Central memory CD4-positive, alpha-beta T cell (primary cell): ENCODE data around the gene RASGRP3.

Experiments
- DNase-seq: peaks from one replicate; pipeline ENCODE4 v3.0.0; 2022

RASGRP3 gene

DNA sequence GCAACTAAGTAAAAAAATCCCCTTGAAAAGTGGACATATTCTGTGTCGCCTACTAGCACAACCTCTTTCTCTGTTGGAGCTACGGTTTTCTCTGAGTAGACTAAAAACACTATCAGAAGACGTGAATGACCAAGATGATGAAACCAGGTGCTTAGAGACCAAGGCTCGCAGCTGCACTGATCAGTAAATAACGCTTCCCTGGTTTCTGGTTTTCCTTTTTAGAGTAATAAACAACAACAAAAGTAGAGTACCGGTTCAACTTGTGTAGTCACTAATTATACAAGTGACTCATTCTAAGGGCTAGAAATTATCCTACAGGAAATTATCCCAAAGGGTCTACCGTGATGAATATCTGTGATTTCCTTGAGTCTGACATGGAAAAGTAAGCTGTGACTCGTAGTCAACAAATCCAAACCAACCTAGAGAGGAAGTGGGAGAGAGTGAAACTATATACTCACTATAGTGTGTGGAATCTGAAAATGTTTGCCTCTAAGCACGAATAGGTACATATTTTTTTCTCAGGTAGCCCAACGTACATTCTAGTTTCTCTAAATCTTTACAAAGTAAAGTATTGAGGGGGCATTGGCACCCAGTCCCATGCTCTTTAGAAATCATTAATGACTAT is 17.8 kb downstream of the RASGRP3 start:
- no peak for DNase-seq

DNA sequence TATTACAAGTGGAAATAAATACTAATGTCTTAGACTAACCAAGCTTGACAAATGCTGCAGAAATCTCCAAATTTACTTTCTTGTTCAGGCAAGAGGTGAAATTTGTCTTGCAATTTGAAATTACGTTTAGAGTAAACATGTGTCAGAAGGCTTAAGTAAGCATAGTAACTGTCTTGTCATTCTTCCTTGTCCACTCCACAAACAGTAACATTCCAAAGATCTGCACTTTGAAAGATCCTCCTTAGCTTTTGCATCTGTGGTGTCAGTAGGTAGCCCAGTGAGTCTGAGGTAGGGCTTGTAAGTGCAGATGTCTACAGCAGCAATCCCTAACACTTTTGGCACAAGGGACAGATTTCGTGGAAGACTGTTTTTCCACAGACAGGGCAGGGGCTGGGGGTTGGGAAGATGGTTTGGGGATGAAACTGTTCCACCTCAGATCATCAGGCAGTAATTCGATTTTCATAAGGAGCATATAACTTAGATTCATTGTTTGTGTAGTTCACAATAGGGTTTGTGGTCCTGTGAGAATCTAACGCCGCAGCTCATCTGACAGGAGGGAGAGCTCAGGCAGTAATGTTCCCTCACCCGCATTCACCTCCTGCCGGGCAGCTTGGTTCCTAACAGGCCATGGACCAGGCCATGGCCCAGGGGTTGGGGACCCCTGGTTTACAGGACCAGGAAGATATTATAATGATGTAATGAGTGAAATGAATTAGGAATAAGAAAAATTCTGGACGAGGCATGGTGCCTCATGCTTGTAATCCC is 18.6 kb downstream of the RASGRP3 start:
- no peak for DNase-seq

DNA sequence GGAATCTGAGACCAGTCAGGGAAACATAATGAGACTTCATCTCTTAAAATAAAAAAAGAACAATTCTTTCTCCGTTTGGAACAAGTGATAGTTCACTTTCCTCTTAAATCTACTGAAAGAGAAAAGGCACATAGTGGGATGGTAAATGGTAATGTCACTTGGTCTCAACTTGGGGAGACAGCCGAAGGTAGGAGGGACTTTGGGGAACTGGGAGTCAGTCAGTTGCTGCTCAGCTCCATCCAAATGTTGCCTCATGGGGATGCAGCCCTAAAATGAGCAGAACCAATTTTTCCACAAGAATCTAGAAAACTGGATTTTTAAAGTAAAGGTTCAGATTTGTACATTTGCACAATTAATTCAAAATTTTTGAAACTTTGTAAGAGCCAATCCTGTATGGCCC is 19.2 kb downstream of the RASGRP3 start:
- no peak for DNase-seq

DNA sequence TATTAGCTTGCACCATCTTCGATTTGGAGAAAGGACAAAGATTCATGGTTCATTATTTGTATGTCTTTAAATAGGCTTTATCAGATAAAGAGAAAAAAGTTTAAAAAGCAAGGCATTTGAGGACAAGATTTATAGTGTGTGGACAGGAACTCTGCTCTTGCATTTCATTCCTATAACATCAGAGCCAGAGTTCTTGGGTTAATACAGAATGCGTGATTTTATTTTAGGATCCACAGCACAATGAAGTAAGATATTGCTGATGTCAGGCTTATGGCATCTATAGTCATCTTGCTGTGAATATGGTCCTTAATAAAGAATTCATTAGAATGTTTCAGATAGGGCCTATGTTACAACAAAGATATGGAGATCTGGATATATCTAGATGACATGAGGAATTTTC is 19.7 kb downstream of the RASGRP3 start:
- DNase-seq: no peak

DNA sequence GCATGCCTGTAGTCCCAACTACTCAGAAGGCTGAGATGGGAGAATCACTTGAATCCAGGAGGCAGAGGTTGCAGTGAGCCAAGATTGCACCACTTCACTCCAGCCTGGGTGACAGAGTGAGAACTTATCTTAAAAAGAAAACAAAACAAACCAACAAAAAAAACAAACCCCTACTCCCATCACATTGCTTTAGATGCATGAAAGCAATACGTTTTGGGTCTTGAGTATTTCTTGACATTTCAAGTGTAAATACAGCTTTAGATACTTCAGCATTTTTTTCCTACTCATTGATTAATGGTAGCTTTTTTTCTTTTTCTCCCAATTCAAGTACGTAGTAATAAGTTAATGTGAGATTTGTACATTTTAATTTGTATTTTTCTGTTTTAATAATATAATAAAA is 20.3 kb downstream of the RASGRP3 start:
- no peak for DNase-seq

DNA sequence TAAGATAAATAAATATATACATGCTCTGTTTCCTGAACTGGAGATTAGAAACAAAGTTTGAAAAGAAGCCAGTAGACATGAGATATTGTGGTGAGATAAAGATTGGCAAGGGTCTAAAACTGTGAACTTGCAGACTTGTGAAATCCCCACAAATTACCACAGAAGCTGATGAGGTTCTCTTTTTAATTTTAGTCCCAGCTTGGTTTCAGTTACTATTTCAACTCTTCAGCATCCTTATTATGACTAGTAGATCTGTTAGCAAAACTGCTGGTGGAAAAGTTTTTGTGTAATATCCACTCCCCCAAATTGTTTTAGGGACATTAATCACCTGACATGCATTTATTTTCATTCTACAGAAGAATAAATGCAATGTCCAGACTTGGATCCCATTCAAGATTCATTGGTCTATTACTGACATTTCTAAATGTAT is 20.8 kb downstream of the RASGRP3 start:
- peak; percentile 42 for DNase-seq

DNA sequence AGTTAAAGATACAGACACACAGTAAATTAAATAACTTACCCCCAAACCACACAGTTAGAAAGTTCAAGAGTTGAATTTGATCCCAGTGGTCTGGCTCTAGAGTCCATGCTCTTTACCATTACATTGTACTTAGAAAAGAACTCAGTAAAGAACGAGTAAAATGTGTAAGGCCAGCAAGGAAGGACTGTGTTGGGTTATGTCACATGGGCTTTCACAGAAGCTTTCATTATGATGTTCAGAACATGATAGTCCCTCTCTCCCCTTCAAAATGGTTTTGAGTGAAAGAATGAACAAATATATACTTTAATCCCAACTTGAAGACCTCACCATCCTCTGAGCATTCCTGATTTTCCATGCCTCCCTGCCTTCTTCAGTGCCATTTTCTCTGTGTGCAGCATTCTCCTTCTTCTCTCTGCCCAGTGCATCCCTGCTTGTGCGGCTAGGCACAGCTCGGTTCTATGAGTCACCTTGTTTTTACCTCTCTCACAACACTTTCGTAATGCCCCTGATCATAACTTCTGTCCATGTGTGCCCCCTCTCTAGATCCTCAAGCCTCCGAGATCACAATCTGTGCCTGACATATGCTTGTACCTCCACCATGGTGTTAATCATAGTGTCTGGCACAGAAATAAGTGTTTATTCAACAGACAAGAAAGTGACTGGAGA is 22.0 kb downstream of the RASGRP3 start:
- no peak for DNase-seq

DNA sequence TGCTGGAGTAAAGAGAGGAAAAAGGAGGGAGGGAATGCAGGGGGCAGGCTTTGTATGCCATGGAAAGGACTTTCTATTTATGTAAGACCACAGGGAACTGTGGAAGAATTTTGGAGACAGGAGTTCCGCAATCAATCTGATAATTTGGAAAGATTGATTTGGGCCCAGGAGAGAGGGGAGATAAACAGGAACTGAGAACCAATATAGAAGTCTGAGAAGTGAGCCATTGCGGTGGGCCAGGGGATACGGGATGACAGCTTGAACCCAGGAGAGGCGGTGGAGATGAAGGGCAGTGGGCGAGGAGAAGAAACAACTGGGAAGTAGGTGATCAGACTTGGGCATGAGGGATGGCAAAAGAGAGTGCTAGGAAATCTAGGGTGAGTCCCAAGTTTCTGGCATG is 23.7 kb downstream of the RASGRP3 start:
- DNase-seq: no peak

DNA sequence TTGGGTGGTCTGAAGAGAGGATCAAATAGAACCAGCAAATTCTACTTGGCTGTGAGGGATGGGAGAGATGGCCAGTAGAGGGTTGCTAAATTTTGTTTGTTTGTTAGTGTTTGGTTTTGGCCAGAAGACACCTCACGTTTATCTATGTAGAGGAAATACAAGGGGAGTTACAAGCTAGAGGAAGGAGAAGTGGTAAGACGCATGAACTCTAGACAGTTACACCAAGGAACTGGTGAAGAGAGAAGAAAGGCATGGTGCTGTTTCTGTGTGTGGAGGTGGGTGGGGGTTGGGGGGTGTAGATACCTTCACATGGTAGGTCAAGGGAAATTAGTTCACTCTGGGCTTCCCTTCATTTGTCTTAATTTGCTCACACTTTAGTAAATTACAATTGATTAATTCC is 25.6 kb downstream of the RASGRP3 start:
- no peak for DNase-seq

DNA sequence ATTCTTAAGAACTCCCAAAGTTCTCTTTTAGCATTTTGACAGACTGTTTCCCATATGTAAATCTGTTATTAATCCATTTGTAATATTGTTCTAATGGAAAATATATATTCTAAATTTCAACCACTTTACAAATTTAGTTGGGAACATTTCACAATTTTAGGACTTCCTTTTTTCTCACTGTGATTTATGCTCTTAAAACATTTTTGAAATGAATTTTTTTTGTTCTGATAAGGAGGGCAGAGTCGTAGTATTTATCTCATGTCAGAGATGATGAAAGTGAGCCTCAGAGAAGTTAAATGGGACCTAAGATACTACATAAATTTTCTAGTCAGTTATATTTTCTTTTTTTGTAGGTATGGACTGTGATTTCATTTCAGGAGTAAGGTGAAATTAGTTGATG is 26.6 kb downstream of the RASGRP3 start:
- DNase-seq: no peak

DNA sequence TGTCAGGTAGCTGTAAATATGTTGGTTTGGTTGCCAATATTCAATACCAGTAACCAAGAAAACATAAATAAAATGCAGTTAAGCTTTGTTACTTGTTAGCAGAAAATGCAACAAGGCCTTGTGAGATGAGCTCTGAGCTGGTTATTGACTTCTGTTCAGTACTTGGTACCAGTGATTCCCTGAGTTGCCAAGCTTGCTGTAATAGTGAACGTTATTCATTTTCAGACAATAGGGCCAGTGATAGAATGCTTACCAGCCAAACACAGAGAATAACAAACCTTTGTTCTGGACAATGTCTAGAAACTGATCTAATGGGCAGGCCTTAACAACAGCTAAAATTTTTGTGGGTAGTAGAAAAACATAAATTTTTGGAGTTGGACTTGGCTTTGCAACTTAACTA is 29.5 kb downstream of the RASGRP3 start:
- DNase-seq: no peak

DNA sequence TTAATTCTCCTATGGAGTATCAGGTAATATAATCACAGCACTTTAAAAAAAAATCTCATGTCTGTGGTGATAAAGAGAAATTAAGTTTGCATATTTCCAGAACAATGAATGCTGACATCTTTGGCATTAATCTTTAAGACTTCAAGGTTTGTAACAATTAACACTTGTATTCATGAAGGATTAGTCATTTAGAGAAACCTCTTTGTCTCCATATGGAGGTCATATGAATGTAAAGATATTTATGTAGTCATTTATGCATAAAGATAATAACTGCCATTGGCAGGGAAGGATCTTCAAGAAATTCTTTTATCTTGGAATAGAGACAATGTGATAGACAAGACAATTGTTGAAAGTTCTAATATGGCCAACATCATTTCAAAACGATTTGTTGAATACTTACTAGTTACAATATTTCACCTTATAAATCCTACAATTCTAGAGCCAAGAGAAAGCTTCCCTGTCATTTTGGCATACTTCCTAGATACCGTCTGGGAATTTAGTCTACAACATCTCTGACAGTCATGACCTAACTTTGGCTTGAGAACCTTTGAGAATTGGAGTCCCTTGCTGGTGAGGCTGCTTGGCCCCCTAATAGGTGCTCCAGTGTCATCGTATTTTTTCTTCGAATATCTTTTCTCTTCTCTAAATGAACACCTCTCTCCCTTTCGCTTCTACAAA is 33.6 kb downstream of the RASGRP3 start:
- DNase-seq: no peak

DNA sequence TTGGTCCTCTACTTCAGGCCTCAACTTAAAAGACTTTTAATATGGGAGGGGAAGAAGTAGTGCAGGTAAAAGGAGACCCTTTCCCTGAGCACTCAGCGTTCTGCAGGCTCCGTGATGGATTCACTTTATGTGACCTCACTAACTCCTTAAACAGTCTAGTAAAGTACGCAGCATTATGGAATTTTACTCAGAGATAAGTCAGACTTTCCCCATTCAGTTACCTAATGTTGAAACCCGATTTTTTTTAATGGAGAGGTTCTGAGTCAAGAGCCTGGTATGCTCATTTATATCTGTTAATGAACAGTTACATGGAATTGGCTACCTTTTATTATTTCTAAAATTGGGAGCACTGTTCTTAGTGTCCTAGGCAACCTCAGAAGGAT is 34.1 kb downstream of the RASGRP3 start:
- DNase-seq: no peak

DNA sequence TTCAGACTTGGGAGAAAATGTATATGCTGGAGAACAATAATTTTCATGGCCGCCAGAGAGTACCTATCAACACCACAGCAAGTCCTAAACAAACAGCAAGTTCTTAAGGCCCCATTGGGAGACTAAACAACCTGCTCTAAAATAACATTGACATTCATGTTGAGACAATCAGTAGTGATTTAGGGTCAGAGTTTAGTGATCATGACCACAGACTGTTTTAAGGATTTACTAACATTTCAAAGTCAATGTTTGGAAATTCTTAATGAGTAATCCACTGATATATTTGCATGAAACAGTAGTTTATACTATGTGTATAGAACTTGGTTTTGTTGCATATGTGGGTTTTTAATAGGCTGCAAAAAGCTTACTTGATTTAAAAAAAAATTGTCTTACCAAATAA is 34.7 kb downstream of the RASGRP3 start:
- no peak for DNase-seq

DNA sequence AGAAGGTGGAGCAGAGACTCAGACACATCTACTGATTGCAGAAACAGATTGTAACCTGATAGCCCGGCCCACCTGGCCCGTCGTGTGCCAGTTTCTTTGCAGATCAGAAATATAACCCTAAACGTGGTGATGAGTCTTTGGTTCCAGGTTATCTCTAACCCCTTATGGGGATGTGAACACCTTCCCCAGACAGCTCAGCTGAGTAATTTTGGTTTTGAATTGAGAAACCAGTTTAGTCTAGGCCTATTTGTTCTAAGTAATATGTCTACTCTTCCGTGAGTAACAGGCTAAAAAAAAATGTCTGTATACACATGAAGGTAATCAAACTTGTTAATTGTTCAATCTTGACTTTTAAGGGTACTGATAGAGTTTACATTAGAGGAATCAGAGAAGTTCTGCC is 35.7 kb downstream of the RASGRP3 start:
- no peak for DNase-seq

DNA sequence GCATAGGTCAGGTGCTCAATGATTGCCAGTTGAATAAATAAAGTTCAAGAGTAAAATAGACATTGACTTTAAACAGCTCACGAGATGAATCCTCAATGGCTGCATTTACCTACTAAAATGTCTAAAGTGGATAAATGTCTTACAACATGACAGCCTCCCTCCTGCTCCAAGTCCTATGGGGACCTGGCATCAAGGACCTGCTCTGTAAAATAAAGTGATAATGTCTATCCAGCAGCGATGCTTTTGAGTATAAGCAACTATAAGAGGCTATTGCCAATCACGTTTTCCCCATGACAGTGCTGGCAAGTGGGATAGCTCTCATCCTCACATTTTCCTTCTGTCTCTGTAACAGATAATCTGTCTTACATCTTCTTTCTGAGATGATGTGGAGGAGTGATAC is 37.0 kb downstream of the RASGRP3 start:
- no peak for DNase-seq

DNA sequence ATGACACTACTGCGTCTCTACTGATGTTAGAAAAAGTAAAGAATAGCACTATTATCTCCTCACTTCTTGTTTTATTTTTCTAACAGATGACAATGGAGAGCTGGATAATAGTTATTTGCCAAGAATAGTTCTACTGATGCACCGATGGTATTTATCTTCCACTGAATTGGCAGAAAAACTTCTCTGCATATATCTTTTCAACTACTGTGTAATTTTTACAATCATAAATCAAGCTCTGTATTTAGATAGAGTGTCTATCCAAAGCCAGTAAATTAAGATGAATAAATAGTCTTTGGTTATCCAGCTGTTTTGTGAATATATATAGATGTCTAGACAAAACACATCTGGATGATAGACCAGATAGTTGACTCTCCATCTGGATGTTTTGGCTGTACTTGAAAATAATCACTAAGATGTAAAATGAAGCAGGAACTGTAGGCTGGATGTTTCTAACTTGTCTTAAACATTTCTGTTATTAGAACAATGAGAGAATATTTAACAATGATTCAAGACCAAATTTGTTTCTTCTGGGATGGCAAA is 40.1 kb downstream of the RASGRP3 start:
- no peak for DNase-seq

DNA sequence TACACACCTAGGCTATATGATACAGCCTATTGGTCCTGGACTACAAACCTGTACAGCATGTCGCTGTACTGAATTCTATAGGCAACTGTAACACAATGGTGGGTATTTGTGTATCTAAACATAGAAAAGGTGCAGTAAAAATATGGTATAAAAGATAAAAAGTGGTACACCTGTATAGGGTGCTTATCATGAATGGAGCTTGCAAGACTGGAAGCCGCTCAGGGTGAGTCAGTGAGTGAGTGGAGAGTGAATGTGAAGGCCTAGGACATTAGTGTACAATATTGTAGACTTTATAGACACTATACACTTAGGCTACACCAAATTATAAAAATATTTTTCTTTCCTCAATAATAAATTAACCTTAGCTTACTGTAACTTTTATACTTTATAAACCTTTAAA is 41.8 kb downstream of the RASGRP3 start:
- no peak for DNase-seq

DNA sequence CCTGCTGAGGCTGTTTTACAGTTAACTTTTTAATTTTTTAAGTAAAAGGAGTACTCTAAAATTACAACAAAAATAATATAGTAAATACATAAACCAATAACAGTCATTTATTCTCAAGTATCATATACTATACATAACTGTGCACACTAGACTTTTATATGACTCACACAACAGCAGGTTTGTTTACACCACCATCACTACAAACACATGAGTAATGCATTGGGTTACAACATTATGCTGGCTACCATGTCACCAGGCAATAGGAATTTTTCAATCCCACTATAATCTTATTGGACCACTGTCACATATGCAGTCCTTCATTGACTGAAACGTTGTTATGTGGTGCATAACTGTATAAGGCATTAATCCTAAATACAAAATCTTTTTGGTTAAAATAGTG is 42.5 kb downstream of the RASGRP3 start:
- no peak for DNase-seq

DNA sequence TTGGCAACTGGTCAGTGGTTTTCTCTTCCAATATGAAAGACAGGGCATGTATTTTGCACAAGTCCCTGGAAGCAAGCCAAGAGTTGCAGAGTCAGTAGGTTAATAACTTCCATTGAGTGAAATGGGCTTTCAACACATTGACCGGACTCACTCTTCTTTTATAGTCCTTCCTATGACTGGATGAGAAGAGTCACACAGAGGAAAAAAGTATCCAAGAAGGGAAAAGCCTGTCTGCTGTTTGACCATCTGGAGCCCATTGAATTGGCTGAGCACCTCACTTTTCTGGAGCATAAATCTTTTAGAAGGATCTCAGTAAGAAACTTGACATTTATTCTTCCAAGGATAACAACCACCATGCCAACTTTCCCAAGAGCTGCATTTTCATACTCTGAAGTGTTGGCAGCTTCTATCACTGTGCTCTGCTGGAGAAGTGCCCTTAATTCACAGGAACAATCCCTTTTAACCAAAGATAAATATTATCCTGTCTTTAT is 45.4 kb downstream of the RASGRP3 start:
- DNase-seq: no peak

DNA sequence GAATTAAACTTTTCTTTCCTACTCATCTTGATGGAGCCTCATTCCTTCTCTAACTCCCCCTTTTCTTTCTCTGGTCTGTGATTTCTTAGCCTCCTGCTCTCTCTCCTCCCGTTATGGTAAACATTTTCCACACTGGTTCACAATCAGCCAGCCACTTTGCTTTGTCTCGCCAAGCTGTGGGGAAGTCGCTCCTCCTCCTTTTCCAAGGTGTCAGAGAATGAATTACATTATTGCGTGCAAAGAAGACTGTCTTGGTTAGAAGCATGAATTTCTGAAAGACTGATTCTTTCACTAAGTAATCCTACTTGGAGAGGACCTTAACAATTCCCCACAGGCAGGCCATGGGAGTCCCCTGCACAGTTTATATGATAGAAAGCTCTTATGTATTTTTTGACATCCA is 46.1 kb downstream of the RASGRP3 start:
- DNase-seq: no peak

DNA sequence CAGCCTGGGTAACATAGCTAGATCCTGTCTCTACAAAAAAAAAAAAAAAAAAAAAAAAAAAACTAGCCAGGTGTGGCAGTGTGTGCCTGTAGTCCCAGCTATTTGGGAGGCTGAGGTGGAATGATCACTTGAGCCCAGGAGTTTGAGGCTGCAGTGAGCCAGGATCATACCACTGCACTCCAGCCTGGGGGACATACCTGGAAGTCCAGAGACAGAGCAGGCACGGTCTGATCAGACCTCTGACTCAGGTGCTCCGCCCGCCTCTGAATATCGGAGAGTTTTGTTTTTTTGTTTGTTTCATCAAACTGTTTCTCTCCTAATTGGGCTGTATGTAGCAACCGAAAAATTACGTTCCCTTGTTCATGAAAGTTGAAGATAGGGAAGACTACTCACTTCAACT is 49.2 kb downstream of the RASGRP3 start:
- no peak for DNase-seq

DNA sequence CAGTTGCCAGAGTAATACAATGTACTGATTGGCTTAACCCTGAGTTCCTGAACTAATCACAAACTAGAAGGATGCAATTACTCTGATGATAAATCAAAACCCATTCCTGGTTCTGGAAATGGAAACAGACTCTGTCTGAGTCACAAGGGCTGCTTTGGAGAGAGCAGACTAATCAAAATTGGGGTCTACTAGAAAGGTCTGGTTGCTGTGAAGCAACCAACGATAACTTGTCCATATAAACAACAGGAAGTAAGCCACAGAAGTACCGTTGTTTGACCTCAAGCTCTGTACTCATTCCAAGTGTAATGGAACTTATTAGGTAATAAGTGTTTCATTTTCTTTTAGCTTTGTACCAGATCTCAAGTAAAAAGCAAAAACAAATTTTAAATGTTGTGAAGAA is 49.7 kb downstream of the RASGRP3 start:
- DNase-seq: no peak
